ENCODE measurements around the gene TALDO1. TPM values are rescaled to one million over a fixed set of nuclear protein-coding genes. Genes with fewer than 3 reads are reported as not detected.

Gene TALDO1
- total and polyA plus RNA-seq, 2 of the 8 experiments (the other 6 are each of a cell fraction or from before 2014, with no cell fraction given): 265 to 308 TPM

- H3K27ac ChIP-seq (ENCODE audit: low read depth, low read length): no peak overlapping the region
- POLR2A ChIA-PET (ENCODE audit: partially characterized antibody): interaction anchor here (32.3 kb wide), 1 partner anchor 25 kb away, joined by 636 read pairs; the partner anchor contains the start of gene GATD1
- WGBS, 2 experiments (ENCODE audit: extremely low coverage in 1 of 2, insufficient coverage in 1 of 2, insufficient read length in 1 of 2, insufficient replicate concordance in 2 of 2, low coverage in 1 of 2, low lambda C conversion rate in 2 of 2, missing lambda C conversion rate in 1 of 2): 97% methylated on average over 3 of the region's 3 CpGs; no CpG with 5 or more reads in 1 of the 2 experiments
- TF ChIP-seq TAF1 (IDR thresholded peaks at IDR 0.05; ENCODE audit: low read depth, low read length) (no peak), POLR2AphosphoS5 (IDR thresholded peaks at IDR 0.05; ENCODE audit: low read depth, low read length) (no peak), KDM1A (IDR thresholded peaks at IDR 0.05; ENCODE audit: borderline replicate concordance, low read length) (no peak), HDAC6 (IDR thresholded peaks at IDR 0.05; ENCODE audit: low read depth, low read length) (no peak), RXRA (IDR thresholded peaks at IDR 0.05; ENCODE audit: insufficient read depth, low read depth, low read length) (no peak), GTF2F1 (IDR thresholded peaks at IDR 0.05; ENCODE audit: borderline replicate concordance, low read depth, low read length) (no peak), EGR1 (IDR thresholded peaks at IDR 0.05; ENCODE audit: borderline replicate concordance, low read depth, low read length) (no peak), SIN3A (conservative IDR thresholded peaks at IDR 0.05 in 1 of 2, IDR thresholded peaks at IDR 0.05 in 1 of 2; ENCODE audit: low read depth in 1 of 2, low read length in 2 of 2) (no peak), JUN (IDR thresholded peaks at IDR 0.05; ENCODE audit: low read depth, low read length) (no peak), RNF2 (IDR thresholded peaks at IDR 0.05; ENCODE audit: borderline replicate concordance, low read depth, low read length, missing control alignments, poor library complexity, severe bottlenecking) (no peak), MAFK (IDR thresholded peaks at IDR 0.05; ENCODE audit: low read depth, low read length) (no peak), SP2 (IDR thresholded peaks at IDR 0.05; ENCODE audit: low read length) (no peak), NRF1 (IDR thresholded peaks at IDR 0.05; ENCODE audit: low read depth, low read length) (no peak), POLR2A (IDR thresholded peaks at IDR 0.05; ENCODE audit: control extremely low read depth in 1 of 2, low read depth in 2 of 2, low read length in 2 of 2) (no peak)
These were observed 5.1 kb upstream of the TALDO1 start for GRCh38 chr11:742156-742546.

More at GRCh38 chr11:742156-742546, 5.1 kb upstream of the TALDO1 start:
- Histone ChIP-seq H3K18ac (ENCODE audit: extremely low read depth, low read length) (no peak overlapping the region), H4K5ac (ENCODE audit: insufficient read length, low read depth, low read length) (no peak overlapping the region), H3K23me2 (ENCODE audit: low read depth, low read length) (peaks cover 2% of the 10 kb centered on the region; the same call in 1 of the 2 replicates), H4K20me1 (replicated peaks in 1 of 2; ENCODE audit: control insufficient read depth in 1 of 2, insufficient read depth in 2 of 2, low read length in 2 of 2) (no peaks in the 10 kb centered on the region), H3K79me2 (ENCODE audit: control insufficient read depth in 1 of 2, insufficient read depth in 2 of 2, low read length in 2 of 2) (no peaks in the 10 kb centered on the region), H3K4me1 (replicated peaks in 1 of 4; ENCODE audit: control insufficient read depth in 3 of 4, insufficient read depth in 4 of 4, low read length in 3 of 4) (peaks cover 0 to 9% (median 0%) of the 10 kb centered on the region in 4 experiments; a peak in 2 of 7 replicates), H3K4ac (replicated peaks; ENCODE audit: insufficient read length, low read depth, low read length) (peak overlapping the region; percentile 24), H3K4me2 (ENCODE audit: insufficient read depth in 1 of 2, low read depth in 2 of 2, low read length in 2 of 2) (no peak overlapping the region), H3K23ac (ENCODE audit: insufficient read length) (no peak overlapping the region), H4K8ac (ENCODE audit: extremely low read depth, insufficient read depth, low read length) (no peak overlapping the region), H2AK5ac (ENCODE audit: low read depth, low read length) (peak overlapping the region; percentile 47; the same call in 1 of the 2 replicates), H2BK12ac (ENCODE audit: low read depth, low read length) (peak overlapping the region; percentile 73; the same call in 1 of the 2 replicates), H3K9me3 (ENCODE audit: insufficient read depth in 2 of 2, low read depth in 1 of 2, low read length in 1 of 2) (no peaks in the 10 kb centered on the region), H3K56ac (replicated peaks; ENCODE audit: insufficient read length, low read depth, low read length) (no peak overlapping the region), H3K36me3 (ENCODE audit: control insufficient read depth in 2 of 4, insufficient read depth in 4 of 4, low read length in 3 of 4) (no peaks in the 10 kb centered on the region), H3K14ac (ENCODE audit: insufficient read length) (no peak overlapping the region), H2BK120ac (replicated peaks; ENCODE audit: low read depth, low read length) (peak overlapping the region; percentile 67), H2BK15ac (ENCODE audit: low read length) (no peak overlapping the region), H2AFZ (ENCODE audit: low read length) (no peak overlapping the region), H2BK5ac (ENCODE audit: low read depth, low read length) (peak overlapping the region; percentile 26; the same call in 1 of the 2 replicates), H3K9ac (replicated peaks in 1 of 4; ENCODE audit: extremely low read depth in 1 of 4, low read depth in 3 of 4, low read length in 3 of 4) (no peak overlapping the region; a peak in 1 of 7 replicates), H3K27me3 (replicated peaks in 1 of 4; ENCODE audit: control insufficient read depth in 3 of 4, extremely low read depth in 1 of 4, insufficient read depth in 3 of 4, low read length in 3 of 4) (no peaks in the 10 kb centered on the region), H4K91ac (replicated peaks; ENCODE audit: insufficient read length, low read length) (peak overlapping the region; percentile 83), H3K79me1 (ENCODE audit: low read depth, low read length) (no peaks in the 10 kb centered on the region), H3K4me3 (ENCODE audit: extremely low read depth in 1 of 4, insufficient read depth in 2 of 4, low read depth in 3 of 4, low read length in 4 of 4) (no peak overlapping the region), H2BK20ac (ENCODE audit: low read length) (peak overlapping the region; percentile 84; the same call in 1 of the 2 replicates)
- CTCF ChIA-PET (ENCODE audit: partially characterized antibody): interaction anchor here (1.1 to 26.9 kb wide), 2 partner anchors 15 to 23 kb away, joined by 3 to 395 read pairs; no protein-coding TSS in a partner anchor
- no peak for FAIRE-seq
- no peak for DNase-seq (ENCODE audit: low read depth in 1 of 2, low spot score in 2 of 2)

All from H1 (cell line).